ENCODE results near the gene OSBPL2. TPM values are rescaled to one million over a fixed set of nuclear protein-coding genes. Genes with fewer than 3 reads are reported as not detected.

Gene OSBPL2
- total RNA-seq, 1 donor from 2014 or later = 37.9 TPM

DNA sequence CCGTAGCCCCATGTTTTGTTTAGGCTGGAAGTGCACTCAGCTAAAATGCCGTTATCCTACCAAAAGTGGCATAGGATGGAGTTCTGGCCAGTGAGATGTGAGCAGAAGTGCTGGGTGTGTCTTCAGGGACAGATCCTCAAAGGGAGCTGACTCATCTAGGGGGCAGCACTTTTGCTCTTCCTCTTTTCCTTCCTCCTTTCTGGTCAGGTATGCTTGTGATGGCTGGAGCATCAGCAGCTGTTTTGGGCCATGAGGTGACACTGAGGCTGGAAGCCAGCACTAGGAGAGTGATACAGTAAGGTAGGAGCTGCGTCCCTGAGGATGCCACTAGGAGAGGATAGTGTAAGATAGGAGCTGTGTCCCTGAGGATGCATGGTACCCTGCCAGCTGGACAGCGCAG, 4.6 kb upstream of the OSBPL2 start:
- intact Hi-C loops (cut with micrococcal nuclease) = loop anchor here (10.0 kb wide), 1 partner anchor 701 kb away; the partner anchor contains the start of gene GID8

DNA sequence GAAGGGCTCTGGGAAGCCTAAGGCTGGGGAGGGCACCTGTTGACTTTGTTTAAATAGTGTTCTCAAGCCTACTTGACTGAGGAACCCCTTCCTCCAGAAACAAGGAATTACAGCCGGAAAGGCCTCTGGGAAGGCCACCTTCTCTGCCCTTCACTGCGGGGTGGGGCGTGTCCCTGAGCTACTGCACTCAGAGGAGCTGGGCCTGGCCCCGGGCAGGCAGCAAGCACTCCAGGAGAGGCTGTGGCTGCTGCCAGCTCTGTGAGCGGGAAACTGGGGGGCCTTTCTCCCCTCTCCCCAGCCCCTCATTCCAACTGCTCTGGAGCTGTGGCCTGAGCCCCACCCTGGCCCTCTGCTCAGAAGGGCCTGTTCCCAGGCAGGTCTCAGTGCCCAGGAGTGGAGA, 4.0 kb upstream of the OSBPL2 start:
- intact Hi-C loops (cut with micrococcal nuclease) = loop anchor here (10.0 kb wide), 1 partner anchor 700 kb away; the partner anchor contains the start of gene GID8

DNA sequence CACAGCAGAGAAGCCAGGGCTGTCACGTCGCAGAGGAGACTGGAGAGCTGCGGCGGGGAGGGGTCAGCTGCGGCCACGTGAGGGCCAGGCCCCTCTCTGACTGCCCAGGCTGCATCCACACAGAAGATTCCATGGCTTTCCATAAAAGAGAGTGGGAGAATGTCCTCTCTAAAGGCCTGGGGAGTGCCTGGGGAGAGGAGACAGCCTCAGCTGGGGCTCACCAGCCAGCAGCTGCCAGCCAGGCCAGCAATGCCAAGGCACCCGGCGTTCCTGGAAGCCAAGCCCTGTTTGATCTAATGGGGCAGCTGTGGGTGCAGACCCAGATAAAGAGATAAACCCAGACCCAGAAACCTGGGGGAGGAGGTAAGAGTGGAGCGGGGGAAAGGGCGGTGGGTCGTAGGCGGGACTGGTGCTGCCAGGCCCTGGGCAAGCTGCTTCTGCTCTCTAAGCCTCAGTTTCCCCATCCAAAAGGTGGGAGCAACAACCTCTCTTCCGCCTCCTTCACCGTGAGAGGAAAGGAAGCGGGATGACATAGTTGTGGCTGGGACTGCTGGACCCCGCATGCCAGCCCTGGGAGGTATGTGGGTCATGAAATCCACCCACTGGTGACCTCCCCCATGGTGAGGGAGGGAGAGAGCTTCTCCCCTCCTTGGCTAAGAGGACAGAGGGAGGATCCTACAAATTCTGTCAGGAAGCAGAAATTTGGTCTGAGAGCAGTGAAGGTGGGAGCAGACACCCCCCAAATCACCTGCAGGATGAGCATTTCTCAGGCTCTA, 3.1 kb upstream of the OSBPL2 start:
- intact Hi-C loops (cut with micrococcal nuclease) = loop anchor here (5.0 to 10.0 kb wide), 2 partner anchors 557 to 700 kb away; partner anchors contain the start of gene GID8

DNA sequence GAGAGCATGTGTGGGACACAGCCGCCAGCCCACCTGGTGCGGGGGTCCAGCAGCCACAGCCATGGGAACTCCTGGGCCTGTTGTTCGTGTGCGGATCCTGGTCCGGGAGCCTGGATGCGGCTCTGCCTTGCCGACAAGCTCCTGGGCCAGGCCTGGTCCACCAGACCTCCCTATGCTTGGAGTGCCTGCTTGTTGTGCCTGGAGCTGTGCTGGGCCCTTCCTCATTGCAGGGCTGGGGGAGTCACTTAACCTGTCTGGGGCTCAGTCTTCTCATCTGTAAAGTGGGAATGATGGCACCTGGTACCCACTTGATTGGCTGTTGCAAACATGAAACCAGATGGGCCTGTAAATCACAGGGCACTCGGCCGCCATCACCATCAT, 2.6 kb upstream of the OSBPL2 start:
- intact Hi-C loops (cut with micrococcal nuclease) = loop anchor here (5.0 to 10.0 kb wide), 2 partner anchors 557 to 699 kb away; partner anchors contain the start of gene GID8

DNA sequence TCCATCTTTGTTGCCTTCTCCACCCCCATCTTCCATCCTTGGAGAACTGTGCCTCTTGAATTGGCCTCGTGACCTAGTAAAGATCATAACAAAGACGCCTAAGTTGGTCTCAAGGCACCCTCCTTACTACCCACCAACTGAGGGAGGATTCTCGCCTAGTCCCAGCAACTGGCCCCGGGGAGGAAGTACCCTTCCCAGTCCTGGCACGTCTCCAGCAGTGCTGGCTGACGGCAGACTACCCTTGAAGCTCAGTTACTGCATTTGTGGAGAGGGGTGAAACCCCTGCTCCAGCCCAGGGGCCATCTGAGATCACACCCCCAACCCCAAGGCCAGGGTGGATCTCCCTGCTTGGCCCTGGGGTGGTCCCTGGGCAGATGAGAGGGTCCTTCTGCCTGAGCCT, 2.1 kb upstream of the OSBPL2 start:
- intact Hi-C loops (cut with micrococcal nuclease) = loop anchor here (5.0 to 10.0 kb wide), 2 partner anchors 556 to 699 kb away; partner anchors contain the start of gene GID8

DNA sequence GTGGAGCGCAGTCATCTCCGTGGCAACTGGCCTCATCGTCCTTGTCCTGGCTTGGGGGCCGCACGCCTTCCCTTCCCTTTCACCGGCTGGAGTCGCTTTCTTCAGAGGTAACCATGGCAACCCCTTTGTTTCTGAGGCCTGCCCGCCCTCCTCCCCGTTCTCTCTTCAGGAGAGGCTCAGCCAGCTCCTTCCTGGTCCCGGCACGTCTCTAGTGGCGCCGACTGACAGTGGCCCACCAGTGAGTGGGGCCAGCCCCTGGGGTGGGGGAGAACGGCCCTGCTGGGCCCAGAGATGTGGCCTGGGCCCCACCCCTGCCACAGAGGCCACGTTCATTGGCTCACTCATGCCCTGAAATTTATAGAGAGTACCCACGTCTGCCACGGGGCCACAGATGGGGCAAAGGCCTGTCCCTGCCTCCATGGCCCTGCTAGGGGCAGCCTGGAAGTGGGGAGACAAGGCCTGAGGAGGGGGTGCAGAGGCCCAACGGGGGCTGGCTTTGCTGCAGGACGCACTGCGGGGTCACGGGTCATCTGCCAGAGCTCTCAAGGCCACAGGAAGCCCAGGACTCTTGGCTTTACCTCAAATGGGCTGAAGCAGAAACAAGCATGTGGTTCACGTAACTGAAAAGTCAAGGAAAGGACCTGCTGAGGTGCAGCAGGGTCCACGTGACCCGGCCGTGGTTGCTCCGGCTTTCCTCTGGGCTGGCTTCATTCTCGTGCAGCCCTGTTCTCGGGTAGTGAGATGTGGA, 1.4 kb upstream of the OSBPL2 start:
- intact Hi-C loops (cut with micrococcal nuclease) = loop anchor here (5.0 to 10.0 kb wide), 2 partner anchors 555 to 698 kb away; partner anchors contain the start of gene GID8

DNA sequence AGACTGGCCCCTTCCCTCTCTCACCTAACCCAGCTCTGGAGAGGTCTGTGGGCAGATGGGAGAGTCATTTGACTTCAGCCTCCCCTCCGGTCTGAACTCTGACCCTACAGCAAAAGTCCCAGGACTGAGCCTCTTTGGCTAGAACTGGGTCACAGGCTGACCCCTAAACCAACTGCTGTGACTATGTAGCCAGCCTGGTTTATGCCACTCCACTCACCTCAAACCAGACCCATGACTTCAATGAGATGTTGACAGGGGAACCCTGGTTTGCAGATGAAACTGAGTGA, 864 bp upstream of the OSBPL2 start:
- intact Hi-C loops (cut with micrococcal nuclease) = loop anchor here (5.0 to 10.0 kb wide), 2 partner anchors 555 to 697 kb away; partner anchors contain the start of gene GID8

DNA sequence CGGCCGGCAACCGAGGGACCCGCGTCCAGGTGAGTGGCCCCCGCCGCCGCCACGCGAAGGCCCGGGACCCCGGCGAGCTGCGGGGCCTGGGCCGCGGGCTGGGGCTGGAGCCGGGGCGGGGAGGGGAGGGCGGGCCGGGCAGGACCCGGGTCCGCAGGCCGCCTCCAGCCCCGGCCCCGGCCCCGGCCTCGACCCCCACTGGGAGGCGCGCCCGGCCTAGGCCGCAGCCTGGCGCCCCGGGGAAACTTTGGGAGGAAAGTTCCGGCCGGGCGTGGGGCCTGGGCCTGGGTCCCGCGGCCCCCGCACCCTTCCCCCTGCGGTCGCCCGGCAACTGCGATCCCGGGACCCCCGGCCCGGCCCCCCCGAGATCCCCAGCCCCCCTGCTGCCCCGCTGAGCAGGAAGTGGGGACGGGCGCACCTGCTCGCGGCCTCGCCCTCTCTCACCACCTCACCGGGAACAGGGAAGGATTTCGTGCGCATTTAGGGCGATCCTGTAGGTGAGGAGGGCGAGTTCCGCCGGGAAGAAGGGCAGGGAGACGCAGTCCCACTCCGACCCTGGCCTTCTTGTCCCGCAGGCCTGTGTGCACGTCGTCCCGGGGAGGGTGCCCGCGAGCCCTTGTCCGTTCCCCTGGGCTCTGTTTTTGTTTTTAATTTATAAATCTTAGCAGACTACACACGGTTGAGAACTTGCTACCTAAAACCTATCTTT, 402 bp downstream of the OSBPL2 start:
- intact Hi-C loops (cut with micrococcal nuclease) = loop anchor here (1.0 to 10.0 kb wide), 11 partner anchors 18 to 696 kb away; partner anchors contain the start of genes ADRM1, GID8, HRH3 and LSM14B

DNA sequence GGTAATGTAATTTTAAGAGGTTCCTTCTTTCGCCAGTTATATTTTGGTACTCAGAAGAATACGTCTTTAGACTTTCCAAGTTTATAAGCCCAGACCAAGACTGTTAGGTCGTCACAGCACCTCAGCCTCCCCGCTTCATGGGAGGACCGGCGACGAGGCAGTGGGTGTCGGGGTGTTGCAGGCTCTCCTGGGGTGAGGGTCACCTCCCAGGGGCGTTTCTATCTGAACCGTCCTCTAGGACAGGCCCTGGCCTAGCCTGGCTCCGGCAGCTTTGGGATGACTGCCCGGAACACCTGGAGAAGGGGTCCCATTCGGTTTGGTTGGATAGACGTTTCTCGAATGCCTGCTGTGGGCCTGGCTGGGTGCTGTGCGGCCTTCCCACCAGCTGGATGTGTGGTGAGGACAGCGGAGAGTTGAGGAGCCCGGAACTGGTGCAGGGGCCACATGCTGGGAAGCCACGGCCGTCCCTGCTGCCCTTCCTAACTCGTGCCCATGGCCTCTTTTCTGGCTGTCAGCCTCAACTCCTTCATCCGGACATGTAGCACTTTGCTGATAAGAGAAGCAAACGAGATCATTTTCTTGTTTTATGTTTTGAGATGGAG, 1.1 kb downstream of the OSBPL2 start:
- intact Hi-C loops (cut with micrococcal nuclease) = loop anchor here (2.0 to 10.0 kb wide), 3 partner anchors 97 to 695 kb away; partner anchors contain the start of genes GID8, PSMA7 and SS18L1

DNA sequence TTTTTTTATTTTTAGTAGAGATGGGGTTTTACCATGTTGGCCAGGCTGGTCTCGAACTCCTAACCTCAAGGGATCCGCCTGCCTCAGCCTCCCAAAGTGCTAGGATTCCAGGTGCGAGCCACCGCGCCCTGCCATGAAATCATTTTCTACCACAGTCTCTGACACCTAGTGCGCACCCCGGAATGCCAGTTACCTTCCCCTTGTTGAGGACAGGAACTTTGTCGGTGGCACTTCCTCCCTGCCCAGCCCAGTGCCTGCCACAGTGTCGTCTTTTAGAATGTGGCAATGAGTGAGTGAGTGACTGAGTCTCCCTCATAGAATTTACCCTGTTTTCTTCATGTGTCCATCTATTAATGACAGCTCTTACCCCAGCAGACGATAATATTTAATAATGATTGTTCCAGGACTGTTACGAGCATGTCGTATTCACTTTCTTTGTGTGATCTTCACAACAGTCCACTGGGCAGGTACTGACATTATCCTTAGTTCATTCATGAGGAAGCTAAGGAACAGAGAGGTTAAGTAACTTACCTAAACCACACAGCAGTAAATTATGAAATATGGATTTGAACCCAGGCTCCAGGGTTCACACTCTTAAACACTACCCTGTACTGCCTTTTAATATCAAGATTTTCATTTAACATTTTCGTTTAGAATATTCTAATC, 1.8 kb downstream of the OSBPL2 start:
- intact Hi-C loops (cut with micrococcal nuclease) = no loop called here

DNA sequence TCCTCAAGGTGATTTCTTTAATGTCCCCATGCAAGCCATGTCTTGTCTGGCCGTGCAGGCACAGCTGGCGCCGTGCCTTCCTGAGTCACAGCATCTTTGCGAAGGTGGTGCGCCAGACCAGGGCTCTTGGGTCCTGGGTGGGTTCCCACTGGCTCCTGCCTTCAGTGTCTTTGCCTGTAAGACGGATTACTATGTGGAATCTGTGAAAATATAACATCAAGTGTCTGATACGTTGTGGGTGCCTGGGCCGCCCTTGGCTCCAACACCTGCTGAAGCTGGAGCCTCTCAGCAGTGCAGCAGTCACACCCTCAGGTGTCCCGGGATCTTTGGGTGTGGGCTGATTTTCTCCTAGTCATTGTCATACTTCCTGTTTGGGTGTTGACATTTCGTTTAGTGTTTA, 3.2 kb downstream of the OSBPL2 start:
- intact Hi-C loops (cut with micrococcal nuclease) = no loop called here

DNA sequence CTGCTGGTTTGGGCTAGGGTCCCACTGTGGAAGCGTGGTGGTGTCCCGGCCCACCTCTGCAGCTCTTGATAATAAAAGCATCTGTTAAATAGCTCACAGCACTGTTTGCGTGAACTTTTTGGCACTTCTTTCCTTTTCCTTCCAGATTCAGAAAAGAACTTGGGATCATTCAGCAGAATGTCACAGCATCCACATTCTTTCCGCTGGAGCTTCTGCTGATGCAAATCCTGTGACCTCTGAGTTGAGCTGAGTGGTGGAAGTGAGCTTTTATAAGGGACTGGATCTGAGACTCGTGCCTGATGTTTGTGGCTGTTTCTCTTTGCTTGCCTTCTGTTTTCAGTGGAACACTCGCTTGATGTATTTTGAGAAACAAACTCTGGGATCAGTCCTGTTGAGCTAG, 3.9 kb downstream of the OSBPL2 start:
- intact Hi-C loops (cut with micrococcal nuclease) = no loop called here

DNA sequence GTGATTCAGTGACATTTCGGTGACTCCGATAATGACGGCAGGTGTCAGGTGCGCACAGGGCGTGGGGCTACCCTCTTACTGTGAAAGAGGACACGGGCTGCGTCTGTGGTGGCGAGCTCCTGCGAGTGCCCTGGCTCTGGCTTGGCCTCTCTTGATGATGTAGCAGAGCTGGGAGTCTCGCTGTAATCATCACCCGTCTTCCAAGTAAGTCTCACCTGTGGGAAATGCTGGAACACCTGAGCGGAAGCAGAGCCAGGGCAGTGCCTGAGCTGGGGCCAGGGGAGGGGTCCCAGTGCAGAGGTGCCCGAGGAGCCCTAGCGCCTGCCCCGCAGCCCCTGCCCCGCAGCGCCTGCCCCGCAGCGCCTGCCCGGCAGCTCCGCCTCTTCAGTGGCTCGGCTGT, 4.8 kb downstream of the OSBPL2 start:
- intact Hi-C loops (cut with micrococcal nuclease) = no loop called here

DNA sequence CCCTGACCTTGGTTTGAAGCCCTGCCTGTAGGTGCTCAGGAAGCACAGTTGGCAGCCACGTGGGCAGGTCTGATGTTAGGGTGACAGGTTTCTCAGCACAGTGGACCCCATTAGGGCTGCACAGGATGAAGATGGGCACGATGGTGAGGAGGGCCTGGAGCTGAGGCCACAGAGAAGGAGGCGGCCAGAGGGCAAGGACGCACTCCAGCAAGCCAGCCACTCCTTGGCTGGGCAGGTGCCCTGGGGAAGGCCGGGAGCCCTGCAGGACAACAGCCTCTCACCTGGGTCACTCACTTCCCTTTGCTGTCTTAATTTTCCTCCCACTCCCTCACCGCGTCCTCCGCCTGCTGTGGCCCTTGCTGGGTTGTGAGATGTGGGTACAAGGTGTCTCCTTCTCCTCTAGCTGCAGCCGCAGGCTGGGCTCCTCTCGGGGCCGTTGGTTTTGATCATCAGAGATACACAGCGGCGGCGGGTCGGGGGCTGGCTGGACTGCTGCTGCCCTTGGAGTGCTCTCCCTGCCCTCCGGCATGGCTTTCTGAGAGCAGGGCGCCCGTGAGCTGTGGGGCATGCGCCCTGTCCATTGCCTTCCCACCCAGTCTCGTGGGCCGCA, 5.7 kb downstream of the OSBPL2 start:
- intact Hi-C loops (cut with micrococcal nuclease) = no loop called here

DNA sequence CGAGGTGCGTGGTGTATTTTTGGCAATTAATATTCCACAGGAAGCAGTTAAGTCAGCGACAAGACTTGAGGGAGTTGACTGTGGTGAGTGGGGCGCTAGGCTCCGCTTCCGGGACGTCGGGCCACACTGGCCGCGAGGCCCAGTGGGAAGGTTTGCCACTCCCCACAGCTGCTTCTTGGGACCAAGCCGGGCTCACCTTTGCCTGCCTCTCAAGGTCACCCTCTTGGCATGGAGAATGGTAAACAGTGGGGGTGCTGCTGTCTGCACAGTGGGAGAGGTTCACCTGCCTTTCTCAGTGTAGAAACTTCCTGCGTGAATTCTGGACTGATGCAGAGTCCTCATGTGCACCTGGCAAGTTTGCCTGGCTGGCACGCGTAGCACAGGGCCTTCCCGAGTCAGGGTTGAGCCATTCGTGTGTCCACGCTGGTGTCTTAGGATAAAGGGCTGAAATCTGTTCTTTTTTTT, 6.4 kb downstream of the OSBPL2 start:
- intact Hi-C loops (cut with micrococcal nuclease) = no loop called here

DNA sequence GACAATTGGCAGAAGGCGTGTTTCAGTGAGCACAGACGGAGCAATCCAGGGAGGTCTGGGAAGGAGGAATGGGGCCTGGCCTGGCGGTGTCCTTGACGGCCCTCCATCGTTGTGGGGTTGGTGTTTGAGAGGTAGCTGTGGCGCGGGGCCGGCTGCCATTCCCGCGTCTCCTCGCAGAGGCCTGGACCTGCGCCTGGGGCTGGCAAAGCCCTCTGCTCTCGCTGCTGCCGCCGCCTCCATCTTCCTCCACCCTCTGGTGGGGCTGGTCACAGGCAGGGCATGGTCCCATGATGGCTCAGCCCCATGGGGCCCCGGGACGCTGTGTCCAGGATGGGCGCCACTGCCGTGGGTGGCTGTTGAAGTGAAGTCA, 7.6 kb downstream of the OSBPL2 start:
- intact Hi-C loops (cut with micrococcal nuclease) = no loop called here

DNA sequence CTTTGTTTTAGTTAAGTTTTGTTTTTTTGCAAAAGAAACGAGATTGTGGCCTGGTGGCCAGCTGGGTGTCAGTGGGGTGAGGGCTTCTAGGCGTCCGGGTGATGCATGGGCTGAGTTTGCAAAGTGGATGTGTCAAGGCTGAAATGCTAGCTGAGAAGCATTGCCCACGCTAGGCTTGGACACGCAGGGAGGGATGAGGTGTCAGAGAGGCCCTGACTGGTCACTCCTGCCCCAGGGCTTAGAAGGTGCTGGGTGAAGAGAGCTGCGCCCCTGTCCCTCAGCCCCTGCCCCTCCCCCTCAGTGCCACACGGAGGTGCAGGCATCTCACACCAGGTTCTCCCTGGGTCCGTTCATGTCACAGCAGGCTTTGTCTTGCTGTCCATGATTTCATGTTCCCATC, 8.1 kb downstream of the OSBPL2 start:
- intact Hi-C loops (cut with micrococcal nuclease) = no loop called here

DNA sequence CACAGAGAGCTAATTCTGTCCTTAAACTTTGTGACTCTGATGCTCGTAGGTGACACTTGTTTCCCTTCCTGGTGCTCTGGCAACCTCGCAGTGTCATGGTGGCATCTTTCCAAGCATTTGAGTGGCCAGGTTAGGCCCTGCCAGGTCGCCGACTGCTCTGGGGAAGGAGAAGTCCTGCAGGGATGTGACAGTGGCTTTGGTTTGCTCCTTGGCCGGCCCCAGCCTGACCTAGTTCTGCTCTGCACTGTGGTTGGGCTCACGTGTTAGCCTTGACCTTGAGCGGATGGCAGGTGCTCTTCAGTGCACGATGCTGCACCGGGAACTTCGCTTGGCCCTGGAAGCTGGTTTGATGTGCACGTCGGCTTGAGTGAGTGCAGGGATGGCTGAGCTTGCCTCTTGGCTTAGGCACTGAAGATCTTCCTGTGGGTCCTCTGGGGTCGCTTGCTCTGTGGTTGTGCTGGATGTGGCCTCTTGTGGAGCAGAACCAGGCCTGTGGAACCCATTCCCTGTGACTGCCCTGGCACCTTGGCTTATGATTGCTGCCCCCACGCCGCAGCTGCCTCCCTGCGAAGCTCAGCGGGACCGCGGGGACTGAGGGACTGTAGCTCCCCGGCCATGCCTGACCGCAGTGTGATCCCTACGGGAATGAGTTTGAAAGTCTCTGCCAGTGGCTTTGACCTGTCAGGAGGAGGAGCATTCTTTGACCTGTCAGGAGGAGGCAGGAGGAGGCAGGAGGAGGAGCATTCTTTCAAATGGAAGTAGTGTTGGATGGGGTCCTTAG, 8.7 kb downstream of the OSBPL2 start:
- intact Hi-C loops (cut with micrococcal nuclease) = no loop called here

DNA sequence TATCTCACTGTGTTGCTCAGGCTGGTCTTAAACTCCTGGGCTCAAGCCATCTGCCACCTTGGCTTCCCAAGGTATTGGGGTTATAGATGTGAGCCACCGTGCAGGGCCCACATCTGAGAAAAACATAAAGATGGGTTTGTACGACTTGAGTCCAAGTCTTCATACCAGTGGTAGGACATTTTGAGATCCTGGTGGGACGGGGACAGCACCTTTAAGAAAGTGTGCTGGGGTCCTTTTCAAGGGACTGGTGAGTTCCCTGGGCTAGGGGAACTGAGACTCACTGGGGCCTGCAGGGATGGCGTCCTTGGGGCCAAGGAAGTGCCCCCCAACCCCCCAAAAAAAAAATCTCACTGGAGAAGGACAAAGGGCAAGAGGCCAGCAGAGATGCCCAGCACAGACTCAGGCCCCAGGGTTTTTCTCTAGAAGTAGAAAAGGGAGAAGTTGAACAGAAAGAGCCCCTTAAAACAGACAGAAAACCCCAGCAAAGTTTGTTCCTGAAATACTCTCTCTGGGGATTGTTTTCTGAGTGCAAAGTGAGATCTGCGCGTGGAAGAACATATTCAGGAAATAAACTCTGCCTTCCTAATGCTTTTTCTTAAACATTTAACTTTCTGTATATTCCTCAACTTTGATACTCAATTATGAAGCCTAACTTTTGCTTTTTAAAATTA, 10.7 kb downstream of the OSBPL2 start:
- intact Hi-C loops (cut with micrococcal nuclease) = no loop called here
